ENCODE results near the gene FNBP1L.

Gene FNBP1L

DNA sequence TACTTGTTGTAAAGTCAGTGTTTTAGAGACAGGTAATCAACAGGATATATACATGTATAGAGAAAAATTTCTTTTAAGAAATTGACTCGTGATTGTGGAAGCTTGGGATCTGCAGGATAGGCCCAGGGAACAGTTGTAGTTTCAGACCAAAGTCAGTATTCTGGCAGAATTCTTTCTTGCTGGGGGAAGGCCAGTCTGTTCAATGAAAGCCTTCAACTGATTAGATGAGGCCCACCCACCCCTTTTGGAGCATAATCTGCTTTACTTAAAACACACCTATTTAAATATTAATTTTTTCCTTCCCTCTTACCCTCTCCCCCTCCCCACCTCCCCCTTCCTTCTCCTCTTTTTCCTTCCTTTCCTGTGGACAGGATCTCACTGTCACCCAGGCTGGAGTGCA is 48.0 kb downstream of the FNBP1L start:
- no peak for DNase-seq

- DNase-seq = no peak
These were observed 48.6 kb downstream of the FNBP1L start for GRCh38 chr1:93496520-93496919.

GRCh38 chr1:93499075-93499474 is 51.2 kb downstream of the FNBP1L start:
- DNase-seq = no peak

- no peak for DNase-seq
These were observed 51.6 kb downstream of the FNBP1L start for GRCh38 chr1:93499533-93499932.

DNA sequence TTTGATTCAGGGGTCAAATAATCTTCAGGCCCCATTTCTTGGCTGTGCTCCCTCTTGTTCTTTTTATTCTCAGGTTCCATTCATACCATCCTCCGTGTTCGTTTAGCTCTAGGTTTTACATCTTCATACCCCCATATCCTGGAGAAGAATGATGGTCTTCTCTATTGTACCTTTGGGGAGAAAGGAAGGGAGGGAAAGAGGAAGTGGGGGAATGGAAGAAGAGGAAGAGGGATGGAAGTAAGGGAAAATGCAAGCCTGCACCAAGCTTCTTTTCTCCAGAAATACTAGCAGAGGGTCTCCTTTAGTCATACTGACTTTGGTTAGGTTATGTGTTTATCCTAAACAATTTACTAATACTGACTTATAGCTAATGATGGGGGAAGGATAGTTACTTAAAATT is 52.4 kb downstream of the FNBP1L start:
- no peak for DNase-seq

DNA sequence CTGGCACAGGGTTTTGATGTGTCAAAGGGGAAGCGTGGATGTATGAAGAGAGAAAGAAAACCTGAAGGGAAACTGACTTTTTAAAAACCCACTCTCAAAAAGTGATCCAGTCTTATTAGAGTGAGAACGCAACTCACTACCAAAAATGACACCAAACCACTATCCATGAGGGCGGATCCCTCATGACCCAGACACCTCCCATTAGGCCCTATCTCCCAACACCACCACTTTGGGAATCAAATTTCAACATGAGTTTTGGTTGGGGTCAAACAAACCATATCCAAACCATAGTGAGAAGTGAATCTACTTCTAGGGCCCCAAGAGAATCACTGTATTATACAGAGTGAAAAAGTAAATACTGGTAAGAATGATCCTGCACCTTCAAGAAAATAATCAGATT is 53.5 kb downstream of the FNBP1L start:
- no peak for DNase-seq

DNA sequence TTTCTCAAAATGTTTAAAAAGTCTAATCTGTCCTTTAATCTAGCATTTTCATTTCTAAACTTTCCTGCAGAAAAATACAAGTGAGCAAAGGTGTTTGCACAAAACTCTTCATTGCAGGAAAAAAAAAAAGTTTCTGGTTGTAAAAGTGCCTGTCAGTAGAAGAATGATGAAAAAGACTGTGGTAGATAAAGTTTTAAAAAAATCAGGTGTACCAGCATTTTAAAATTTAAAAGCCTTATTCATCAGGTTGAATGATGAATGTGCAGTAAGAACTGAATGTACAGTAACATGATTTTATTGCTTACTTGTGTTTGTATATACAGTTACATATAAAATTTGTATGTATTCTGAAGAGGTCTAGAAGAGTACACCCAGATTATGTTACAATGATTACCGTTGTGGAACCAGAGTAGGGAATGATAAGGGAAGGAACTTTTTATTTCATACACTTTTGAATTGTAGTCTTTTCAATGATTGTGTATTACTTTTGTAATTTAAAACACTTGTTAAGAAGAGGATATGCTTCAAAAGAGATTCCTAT is 54.0 kb downstream of the FNBP1L start:
- no peak for DNase-seq

DNA sequence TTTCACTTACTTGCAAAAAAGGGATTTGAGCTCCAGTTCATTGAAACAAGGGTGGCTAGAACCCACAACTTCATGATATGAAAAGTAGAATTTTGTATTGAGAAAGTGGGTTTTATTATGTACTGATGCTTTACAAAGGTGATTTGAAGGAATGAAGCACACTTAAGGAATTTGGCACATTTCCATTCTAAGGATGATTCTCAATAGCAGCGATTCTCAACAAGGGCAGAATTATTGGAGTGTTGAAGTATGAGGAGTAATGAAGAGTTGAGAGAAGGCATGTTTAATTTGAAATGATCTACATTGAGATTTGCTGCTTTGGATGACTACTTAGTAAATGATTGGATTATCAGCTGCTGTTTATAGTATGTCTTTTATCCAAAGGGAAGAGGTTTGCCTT is 54.7 kb downstream of the FNBP1L start:
- no peak for DNase-seq

DNA sequence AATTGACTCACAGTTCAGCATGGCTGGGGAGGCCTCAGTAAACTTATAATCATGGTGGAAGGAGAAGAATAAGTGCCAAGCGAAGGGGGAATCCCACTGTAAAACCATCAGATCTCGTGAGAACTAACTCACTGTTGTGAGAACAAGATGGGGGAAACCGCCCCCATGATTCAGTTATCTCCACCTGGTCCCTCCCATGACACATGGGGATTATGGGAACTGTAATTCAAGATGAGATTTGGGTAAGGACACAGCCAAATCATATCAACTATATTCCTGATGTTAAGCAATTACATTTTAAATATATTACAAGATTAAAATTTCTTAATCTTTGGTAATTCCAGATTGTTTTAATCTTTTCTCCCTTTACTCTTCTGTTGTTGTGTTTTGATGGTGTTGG is 55.2 kb downstream of the FNBP1L start:
- DNase-seq = no peak

DNA sequence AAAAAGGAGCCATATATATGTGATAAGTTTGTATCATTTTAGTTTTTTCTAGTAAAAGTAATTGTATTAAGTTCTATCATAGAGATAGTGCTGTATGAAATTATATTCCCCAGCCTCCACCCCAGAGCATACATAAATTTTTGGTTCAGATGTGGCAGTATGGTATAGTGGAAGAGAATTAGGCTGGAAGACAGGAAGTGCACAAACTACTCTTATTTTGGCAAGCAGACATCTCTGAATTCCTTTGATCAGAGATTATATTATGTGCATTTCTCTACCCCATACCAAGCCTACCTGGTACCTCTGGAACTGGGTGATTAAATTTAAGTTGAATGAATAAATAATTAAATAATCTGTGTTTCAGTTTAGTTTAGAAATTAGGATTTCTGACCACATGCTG is 55.9 kb downstream of the FNBP1L start:
- no peak for DNase-seq

GRCh38 chr1:93504247-93505033 is 56.5 kb downstream of the FNBP1L start:
- DNase-seq = no peak

- DNase-seq = no peak
These were observed 58.2 kb downstream of the FNBP1L start for GRCh38 chr1:93506126-93506525.

DNA sequence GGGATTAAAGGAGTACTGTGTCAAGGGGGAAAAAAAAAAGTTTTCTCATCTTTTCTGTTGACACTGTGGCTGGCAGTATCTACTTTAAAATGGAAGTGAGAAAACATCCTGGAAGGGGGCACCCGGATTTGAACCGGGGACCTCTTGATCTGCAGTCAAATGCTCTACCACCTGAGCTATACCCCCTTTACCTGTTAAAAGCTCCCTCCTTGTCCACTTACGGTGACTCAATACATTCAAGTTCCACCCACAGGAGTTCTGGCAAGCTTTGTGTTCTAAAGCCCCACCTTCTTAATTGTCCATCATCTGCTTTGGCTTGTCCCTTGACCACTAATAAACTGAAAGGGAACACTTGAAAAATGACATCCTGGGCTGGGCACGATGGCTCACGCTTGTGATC is 68.2 kb downstream of the FNBP1L start:
- no peak for DNase-seq

DNA sequence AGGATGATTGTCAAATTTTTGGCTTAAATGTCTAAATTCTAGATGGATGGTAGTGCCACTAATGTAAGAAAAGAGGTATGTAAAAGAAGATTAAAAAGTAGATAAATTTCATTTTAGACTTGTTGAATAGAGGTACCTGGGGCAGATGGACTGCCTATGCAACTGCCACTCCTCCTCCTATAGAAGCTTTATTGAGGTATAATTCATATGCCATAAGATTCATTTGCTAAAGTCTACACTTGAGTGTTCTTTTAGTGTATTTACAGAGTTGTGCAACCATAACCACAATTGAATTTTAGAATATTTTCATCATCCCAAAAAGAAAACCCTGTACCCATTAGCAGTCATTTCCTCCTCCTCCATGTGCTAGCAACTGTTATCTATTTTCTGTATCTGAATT is 70.6 kb downstream of the FNBP1L start:
- no peak for DNase-seq

- DNase-seq = no peak
These were observed 71.4 kb downstream of the FNBP1L start for GRCh38 chr1:93519199-93519829.

DNA sequence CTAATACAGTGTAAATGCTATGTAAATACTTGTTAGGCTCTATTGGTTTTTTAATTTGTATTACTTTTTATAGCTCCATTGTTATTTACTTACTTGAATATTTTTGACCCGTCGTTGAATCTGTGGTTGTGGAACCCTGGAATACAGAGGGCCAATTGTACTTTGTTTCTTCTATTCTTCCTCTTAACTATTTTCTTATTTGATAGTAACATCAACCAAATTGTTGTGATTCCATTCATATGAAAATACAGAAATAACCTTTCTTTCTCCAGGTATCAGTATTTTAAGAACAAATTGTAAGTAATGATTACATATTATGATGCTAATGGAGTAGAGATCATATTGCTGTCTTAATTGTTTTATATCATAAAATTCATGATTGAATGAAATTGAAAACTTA is 73.7 kb downstream of the FNBP1L start:
- DNase-seq = no peak

DNA sequence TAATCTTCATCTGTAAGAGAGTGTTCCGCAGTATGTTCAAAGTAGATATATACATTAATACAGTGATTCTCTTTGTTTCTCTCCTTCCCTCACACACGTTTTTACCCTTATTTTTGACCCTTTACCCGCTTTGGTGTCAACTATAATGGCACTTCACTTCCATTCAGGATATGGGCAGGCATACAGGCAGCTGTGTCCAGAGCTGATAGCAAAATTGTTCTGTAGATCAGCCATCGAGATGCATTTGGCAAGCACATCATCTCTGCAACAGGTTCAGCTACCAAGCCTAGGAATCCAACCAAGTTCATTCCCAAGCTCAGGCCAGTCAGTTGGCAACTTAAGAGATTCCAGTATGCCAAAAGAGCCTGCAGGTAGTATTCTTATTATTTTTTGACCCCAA is 74.8 kb downstream of the FNBP1L start:
- DNase-seq = no peak

GRCh38 chr1:93525431-93525830 is 77.5 kb downstream of the FNBP1L start:
- no peak for DNase-seq

- no peak for DNase-seq
These were observed 78.5 kb downstream of the FNBP1L start for GRCh38 chr1:93526431-93526830.

DNA sequence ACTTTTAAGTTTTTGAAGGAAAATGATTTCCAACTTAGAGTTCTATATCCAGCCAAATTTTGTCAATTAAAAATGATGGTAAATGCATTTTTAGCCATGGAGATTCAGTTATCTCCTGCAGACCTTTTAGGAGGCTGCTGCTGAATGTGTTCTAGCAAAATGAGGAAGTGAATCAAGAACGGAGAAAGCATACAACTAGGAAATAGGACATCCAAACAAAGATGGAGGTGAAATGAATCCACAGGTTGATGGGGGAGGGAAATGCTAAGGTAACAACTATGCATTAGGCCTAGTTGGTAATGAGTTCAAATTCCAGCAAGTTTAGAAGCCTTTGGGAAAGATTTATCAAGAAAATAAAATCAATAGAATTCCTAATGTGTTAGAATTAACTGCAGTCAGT is 80.5 kb downstream of the FNBP1L start:
- no peak for DNase-seq

DNA sequence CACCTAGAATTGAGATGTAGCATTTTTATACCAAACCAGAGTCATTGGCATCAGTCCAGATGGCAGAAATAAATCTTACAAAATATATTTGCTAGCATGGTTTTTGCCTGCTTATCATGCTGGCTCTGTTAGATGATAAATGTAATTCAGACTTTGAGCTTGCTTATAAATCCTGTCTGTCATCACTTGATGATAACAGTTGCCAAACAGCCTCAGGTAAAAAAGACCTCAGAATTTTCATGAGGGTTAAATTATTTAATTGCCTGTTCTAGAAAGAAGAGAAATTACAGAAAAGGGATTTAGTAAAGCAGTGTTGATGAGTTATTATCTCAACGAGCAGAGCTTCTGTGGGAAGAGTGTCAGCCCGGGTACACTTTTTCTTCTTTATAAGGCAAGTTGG is 83.3 kb downstream of the FNBP1L start:
- DNase-seq = no peak

DNA sequence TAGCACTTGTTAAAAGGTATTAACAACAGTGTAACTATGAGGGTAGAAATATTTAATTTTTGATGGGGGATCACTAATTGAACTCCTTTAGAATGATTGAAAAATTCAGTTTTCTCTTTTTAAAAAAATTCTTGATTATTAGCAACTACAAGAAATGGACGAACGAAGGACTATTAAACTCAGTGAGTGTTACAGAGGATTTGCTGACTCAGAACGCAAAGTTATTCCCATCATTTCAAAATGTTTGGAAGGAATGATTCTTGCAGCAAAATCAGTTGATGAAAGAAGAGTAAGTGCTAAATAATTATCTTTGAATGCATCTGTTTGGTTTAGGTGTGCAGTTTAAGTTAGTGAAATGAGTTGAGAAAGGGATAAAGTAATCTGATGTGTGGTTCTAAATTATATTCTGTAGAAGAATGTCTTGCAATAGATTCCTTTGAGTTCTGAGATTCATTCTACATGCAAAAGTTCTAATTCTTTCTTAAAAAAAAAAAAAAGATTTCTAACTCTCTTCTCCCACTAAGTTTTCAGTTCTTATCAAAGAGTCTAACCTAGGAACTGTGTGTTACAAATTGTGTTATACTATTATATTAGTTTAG is 85.0 kb downstream of the FNBP1L start:
- DNase-seq = no peak

DNA sequence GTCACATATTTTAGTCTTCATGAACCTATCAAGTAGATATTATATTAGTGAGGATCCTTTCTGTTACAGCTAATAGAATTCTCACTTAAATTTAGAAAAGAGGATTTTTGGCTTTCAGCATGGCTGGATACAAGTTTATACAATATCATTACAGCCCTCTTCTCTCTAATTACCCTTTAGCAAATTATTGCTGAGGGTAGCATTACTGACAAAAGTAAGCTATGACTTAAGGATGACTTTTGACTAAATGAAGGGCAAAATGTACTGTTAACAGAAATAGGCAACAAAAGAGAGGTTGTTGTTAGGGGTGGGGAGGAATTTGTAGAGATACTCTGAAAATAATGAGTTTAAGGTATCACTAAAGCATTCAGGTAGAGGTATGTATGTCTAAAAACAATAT is 85.8 kb downstream of the FNBP1L start:
- no peak for DNase-seq

DNA sequence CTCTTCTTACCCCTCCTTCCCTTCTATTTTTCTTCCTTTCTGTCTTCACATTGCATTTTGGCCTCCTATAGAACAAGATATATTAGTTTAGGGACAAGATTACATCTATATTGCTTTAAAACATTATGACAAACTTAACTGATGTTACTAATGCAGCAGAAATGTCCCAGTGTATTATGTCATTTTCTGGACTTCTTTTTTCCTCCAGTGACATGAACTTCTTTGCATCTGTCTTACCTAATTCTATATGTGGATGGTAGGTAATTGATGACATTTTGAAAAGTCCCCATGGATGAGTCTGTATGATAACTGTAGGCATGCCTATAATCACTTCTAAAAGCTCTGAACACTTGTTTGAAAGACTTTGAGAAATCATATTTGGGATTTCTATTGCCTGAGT is 89.5 kb downstream of the FNBP1L start:
- no peak for DNase-seq

Data from left hindlimb (tissue), 1 donor.